ENCODE data around the gene RPRD1B.
"Not testable (repeated sequence)": the region's sequence is repeated elsewhere in the genome, so short reads cannot be mapped to it uniquely, and the experiment has no call there.

RPRD1B gene

DNA sequence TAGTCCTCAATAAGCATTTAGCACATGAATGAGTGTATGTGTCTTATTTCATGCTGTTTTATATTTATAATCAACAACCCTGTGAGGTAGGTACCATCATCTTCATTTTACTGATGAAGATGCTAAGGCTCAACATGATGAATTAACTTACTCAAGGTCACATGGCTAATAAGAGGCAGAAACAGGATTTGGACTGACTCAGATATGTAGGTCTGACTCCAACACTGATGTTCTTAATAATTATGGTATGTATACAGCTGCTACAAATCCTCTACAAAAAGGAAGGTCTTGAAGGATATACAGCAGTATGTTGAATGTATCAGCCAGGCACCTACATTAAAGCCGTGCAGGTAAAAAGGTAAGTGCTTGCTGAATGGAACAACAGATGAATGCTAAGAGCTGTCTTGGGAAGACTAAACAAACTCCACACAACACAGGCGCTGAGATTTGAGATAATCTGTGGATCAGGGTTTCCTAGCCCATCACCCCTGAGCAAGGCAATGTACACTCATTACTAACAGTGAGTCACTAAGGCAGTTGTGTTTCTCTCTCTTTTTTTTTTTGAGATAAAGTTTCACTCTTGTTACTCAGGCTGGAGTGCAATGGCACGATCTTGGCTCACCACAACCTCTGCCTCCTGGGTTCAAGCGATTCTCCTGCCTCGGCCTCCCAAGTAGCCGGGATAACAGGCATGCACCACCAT, 32.2 kb upstream of the RPRD1B start:
- DNase-seq (ENCODE audit: low read depth in 1 of 2, low spot score in 1 of 2), result no peak

DNA sequence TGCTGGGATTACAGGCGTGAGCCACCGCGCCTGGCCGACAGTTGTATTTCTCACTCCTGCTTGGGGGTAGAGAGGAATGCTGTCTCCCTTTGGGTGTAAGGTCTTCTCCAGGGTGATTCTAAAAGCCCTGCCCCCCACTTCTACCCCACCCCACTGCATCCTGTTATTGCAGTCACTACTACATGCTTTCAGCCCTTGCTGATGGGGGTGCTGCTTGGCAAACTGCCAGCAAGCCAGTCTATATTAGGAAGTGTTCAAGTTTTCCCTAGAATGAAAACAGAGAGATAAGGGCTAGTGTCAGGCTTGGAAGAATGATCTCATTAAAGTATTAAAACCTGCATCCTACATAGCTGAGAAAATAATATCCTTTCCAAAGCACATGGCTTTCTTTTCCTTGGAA, 31.6 kb upstream of the RPRD1B start:
- DNase-seq (ENCODE audit: low read depth in 1 of 2, low spot score in 1 of 2), result no peak

DNA sequence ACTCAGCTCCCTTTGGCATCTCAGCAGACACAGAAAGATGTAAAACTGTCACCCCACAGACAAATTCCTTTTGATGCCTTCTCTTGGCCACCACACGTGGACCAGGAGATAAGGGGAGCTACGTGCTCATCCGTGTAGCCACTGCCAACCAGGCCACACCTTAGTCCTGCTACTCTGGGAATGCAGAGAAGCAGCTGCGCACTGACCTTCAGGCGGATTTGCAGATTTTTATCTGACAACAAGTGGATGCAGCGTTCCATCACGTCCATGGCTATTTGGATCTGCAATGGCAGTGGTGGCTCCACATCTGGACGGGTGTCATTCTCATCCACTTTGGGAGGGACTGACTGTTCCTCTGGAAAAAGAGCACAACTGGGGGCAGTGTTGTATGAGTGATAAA, 31.1 kb upstream of the RPRD1B start:
- no peak for DNase-seq (ENCODE audit: low read depth in 1 of 2, low spot score in 1 of 2)

DNA sequence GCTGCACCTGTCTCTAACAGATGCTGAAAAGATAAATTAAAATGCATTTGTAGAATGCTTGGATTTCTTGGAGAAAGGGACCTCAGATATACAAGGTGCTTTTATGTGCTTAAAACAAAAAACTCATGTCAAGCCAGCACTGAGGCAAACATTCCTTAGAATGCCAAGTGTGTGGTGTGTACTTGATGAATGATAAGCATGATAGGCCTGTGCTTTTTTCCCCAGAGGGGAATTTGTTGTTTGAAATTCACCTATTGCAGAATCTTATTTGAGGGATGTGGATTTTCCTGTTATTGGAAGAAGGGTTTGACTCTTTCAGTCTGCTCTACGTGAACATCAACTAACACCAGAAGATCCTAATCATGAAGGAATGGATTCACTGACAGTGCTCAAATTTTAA, 29.1 kb upstream of the RPRD1B start:
- no peak for DNase-seq (ENCODE audit: low read depth in 1 of 2, low spot score in 1 of 2)

DNA sequence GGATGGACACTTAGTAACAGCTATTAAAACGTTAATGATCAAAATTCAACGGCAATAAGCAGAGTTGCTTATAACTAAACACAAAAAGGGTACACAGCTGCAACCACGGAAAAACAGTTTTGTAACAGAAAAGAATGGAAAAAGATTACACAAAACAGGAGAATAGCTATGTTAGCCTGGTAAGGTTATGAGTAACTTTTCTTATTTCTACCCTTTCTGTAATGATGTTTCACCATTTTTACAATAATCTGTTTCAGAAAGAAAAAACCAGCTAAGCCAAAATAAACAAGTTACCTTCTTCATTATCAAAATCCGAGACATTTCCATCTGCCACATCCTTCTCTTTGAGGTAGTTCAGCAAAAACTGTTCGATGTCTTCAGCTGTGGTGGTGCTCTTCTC, 27.6 kb upstream of the RPRD1B start:
- no peak for DNase-seq (ENCODE audit: low read depth in 1 of 2, low spot score in 1 of 2)

DNA sequence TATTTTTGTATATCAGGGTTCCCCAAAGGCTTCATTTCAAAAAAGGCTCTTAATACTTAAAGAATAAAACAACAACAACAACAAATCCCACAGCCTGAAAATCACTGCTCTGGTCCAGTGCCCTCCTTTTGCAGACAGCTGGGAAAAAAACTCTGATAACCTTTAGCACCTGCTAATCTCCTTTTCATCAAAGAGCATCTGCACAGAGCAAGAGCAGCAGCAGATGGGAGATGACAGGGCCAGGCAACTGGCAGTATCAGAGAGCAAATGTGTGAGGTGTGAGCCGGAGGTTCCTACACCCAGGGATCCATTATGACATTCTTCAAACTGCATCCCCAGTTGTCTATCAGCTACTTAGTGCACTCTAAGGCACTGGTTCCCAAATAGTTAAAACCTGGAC, 26.0 kb upstream of the RPRD1B start:
- no peak for DNase-seq (ENCODE audit: low read depth in 1 of 2, low spot score in 1 of 2)

DNA sequence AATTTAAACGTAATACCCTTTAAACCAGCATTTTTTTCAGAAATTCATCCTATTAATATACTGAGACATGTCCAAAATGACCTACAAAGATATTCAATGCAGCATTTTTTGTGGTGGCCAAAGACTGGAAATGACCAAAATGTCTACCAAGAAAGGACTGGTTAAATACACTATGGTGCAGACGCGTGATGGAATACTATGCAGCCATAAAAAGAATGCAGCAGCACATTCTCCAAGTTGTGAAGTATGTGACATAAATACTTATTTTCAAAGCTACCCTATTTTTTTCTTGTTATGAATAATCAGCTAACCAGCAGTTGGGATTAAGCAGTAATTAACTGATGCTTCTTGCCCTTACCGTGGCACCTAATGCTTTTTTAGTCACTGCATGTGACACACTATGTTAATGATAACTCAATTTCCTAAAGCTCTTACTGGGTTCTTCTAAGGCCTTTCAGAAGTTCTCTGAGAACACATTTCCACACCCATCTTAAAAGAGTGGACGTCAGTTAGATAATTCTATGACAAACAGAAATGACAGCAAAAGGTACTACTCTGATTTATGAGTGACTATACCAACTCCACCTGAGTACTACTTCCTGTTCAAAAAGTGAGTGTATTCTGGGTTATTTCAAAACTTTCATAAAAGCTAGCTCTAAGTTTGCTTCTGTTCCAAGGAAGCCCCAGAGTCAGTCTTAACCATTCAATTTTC, 25.2 kb upstream of the RPRD1B start:
- DNase-seq (ENCODE audit: low read depth in 1 of 2, low spot score in 1 of 2), result no peak

DNA sequence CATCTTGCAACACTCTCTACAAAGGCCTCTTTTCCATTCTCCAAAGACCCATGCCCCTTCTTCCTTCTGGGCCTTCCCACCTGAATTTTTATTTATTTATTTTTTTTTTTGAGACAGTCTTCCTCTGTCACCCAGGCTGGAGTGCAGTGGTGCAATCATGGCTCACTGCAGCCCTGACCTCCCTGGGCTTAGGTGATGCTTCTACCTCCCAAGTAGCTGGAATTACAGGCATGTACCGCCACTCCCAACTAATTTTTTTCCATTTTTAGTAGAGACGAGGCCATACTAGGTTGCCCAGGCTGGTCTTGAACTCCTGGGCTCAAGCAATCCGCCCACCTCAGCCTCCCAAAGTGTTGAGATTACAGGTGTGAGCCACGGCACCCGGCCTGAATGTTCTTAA, 24.1 kb upstream of the RPRD1B start:
- not testable (repeated sequence) for DNase-seq (ENCODE audit: low read depth in 1 of 2, low spot score in 1 of 2)

DNA sequence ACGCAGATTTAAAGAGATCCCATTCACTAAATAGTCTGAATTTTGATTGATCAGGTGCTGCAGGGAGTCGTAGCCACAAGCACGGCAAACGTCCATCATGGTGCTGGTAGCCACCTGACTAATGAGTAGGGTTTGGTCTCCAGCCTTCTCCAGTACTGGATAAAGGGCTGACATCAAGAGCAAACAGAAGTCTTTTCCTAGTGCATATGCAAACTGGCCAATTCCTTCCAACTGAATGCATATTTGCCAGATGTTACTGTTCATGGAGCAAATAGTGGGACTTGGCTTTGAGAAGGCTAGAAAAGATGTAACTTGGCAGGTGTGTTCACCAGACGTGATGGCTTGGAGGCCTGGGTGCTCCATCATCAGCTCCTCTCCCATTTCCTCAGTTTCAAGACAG, 21.9 kb upstream of the RPRD1B start:
- DNase-seq (ENCODE audit: low read depth in 1 of 2, low spot score in 1 of 2), result no peak

DNA sequence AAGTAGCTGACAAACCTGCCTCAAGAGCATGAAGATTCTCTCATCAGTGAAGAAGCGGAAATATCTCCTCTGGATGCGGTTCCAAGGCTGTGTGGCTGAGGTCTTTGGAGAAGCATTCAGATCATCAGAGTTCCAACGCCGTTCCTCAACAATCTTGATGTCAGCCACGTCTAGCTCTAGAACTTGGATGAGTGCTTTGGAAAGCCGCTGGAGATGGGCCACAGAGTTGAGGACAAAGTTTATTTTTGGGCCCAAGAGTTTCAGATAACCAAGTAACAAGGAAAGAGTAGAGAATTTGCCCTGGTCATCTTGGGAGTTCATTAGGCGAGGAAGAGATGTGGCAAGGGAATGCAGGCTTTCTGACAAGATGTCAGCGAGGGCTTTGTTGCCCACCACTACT, 21.2 kb upstream of the RPRD1B start:
- DNase-seq (ENCODE audit: low read depth in 1 of 2, low spot score in 1 of 2), result no peak

DNA sequence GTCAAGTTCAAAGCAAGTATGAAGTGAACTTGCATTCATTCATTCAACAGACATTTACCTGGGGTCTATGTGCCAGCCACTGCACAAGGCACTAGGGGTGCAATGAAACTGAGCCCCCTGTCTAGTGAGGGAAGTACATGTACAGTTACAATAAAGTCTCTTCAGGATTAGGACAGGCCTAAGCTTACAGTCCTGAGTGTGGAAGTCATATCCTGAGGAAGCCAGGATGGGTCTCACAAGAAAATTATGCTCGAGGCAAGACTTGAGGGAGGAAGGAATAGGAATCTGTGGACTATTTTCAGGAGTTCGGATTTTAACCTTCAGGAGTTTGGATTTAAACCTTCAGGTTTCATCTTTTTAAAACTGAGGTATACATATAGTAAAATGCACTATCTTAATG, 19.7 kb upstream of the RPRD1B start:
- DNase-seq (ENCODE audit: low read depth in 1 of 2, low spot score in 1 of 2), result no peak

DNA sequence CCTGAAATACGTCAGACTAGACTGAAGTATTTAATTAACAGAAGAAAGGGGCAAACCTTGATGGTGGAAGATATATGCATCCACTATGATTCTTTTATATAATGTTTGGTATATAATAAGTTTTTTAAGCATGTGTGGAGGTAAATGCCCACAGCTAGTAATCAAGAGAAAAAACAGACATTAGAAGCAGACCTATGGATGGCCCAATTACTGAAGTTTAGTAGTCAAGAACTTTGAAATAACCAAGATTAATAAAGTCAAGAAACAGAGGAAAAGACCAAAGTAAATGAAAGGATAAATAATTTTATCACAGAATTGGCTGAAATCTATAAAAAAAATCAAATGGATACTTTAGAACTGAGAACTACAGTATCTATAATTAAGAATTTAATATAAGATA, 15.6 kb upstream of the RPRD1B start:
- no peak for DNase-seq (ENCODE audit: low read depth in 1 of 2, low spot score in 1 of 2)

DNA sequence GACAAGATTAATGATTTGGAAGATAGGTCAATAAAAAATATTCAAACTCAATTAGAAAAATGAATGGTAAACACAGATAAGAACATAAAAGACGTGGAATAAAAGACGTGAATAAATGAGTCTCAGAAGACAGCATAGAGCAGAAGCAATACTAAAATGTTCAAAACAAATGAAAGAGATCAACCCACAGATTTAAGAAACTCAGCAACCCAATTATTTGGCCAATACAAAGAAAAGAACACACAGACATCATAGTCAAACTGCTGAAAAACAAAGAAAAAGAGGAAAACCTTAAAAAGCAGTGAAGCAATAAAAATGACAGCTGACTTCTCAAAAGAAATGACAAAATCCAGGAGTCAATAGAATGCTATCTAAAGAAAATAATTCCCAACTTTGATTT, 15.2 kb upstream of the RPRD1B start:
- DNase-seq (ENCODE audit: low read depth in 1 of 2, low spot score in 1 of 2), result no peak

DNA sequence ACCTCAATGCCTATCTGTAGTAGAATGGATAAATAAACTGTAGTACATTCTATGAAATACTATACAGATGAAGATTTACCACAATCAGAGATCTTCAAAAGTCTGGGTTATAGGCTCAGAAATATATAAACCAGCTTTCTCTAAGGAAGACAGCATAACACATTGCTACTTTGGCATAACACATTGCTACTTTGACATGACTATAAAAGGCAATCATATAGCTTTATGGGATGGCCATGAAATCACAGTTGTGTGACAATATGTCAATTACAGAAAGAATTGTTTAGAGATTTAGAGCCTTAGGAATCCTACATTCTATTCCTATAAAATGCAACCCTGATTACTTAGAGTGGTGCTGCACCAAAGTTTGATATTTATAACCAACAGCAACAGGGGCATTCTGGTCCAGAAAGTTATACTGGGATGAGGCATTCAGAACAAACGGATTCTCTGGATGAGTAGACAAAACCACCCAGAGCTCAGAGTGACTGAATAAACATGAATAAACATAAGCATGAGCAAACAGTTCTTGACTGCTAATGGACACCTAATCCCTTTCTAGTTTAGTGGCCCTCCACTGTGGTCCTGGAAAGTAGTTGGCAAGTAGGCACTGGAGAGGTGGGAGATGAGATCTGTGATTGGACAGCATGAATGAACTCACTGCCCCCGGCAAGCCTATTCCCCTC, 12.3 kb upstream of the RPRD1B start:
- no peak for DNase-seq (ENCODE audit: low read depth in 1 of 2, low spot score in 1 of 2)

DNA sequence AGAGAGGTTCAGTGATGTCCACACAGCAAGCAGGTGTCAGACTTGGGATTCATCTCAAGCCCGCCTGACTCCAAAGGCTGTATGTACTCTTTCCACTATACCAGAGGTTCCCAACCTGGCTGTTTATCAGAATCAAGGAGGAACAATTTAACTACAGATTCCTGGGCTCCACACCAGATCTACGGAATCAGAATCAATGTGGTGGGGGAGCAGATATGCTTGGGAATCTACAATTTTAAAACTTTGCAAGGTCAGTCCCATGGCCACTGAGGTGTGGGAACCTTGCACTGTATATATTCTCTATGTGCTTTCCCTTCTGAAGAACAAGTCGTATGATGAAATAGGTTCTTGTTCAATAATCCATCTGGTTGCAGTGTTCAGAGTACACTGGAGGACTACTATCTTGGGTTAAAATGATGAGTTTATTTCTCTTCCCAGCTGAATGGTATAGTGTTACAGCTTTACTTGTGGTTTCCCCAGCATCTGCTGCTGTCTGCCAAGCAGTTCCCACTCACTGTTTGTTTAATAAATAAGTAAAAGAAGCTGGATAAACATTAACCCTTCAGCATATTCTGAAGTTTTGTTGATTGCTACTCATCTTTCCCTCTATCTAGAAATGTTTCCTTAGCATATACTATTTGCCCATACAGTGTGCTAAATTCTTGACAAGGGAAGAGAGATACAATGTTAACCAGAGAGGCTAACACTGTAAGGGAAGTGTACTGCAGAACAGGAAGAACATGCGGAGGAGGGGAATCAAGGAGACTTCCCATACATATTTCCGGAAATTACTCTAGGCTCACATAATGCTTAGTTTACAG, 10.2 kb upstream of the RPRD1B start:
- DNase-seq (ENCODE audit: low read depth in 1 of 2, low spot score in 1 of 2), result no peak

DNA sequence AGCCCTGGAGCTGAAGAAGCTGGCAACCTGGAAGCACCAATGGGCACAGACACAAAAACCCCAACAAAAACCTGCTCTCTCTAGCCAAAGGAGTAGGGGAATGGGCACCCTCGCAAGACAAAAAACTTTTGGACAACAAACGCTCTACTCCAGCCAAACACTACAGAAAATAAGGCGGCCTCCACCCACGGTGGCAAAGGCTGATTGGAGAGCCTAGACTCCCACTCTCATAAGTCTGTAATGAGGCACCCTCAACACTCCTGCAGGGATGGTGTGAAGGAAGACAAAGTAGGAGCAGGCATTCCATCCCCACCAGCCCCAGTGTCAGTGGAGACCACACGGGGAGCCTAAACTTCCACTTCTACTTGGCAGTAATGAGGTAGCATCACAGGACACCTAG, 9.1 kb upstream of the RPRD1B start:
- DNase-seq (ENCODE audit: low read depth in 1 of 2, low spot score in 1 of 2), result no peak

DNA sequence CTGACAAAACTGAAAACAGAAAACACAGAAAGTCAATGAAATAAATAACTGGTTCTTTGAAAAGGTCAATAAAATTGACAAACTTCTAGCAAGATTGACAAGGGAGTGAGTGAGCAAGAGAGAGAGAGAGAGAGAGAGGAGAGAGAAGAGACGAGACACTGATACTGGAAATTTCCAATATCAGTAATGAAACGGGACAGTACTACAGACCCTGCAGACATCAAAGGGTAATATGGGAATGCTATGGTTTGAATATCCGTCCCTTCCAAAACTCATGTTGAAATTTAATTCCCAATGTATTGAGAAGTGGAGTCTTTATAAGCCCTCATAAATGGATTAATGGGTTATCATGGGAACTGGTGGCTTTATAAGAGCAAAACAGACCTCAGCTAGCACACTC, 4.1 kb upstream of the RPRD1B start:
- no peak for DNase-seq (ENCODE audit: low read depth in 1 of 2, low spot score in 1 of 2)

DNA sequence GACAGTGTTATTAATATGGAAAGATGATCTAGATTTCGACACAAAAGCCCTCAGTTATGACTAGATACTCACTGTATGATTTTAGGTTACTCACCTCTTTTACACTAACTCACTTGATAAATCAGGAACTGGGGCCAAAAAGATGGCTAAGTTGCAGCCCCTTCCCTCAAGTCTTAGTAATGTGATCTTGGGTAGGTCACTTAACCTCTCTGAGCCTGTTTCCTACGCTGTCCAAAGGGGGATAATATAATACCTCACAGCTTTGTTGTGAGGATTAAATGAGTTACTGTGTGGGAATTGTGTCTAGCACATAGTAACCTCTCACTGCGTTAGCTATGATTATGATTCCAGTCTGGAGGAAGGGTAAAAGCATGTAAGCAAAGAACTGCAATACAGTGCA, 1.6 kb upstream of the RPRD1B start:
- DNase-seq (ENCODE audit: low read depth in 1 of 2, low spot score in 1 of 2), result no peak

DNA sequence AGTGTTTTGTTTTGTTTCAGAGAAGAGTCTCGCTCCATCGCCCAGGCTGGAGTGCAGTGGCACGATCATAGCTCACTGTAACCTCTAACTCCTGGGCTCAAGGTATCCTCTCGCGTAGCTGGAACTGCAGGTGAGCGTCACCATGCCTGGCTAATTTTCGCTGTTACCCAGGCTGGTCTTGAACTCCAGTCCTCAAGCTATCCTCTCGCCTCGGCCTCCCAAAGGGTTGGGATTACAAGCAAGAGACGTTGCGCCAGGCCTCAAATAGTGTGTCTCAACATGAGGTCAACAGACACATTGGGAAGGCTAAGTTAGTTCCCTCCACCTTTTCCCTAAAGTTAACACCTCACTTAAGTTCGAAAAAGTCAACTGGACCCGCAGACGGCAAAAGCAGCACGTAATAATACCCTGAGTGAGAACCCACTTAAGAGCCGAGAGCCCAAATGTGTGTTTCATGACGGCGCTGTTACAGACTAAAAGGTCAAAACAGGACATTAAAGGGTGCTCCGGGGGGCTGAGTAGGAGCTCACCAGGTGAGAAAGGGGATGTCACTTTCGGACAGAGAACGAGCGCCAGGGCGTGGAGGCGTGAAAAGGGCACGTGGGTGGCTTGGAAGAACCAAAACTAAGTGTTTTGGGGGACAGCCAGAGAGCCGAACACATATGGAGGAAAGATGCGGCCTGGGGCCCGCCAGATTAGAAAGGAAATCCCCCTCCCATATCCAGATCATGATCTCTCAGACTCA, 789 bp upstream of the RPRD1B start:
- no peak for DNase-seq (ENCODE audit: low read depth in 1 of 2, low spot score in 1 of 2)

DNA sequence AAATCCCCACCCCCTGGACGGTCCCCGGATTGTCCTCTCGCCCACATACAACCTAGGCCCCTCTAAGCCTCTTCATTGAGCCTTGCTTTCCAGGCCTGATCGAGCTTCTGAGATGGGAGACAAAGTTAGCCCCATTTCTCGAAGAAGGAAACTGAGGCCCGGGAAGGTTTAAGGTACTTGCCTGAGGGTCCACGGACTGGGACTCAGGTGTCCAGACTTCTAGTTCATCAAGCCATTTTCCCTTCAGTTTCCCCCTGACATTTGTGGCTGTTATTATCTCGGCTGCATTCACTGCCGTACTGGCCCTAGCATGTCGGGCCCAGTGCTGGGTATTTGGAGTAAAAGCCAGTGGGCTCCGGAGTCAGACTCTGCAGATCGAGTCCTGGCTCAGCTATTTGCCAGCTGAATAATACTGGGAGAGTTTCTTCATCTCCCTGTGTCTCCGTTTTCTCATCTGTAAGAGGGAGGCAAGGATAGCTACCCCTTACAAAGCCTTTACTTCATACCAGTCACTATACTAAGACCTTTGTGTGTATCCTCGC, 633 bp downstream of the RPRD1B start:
- DNase-seq (ENCODE audit: low read depth in 1 of 2, low spot score in 1 of 2), result no peak

DNA sequence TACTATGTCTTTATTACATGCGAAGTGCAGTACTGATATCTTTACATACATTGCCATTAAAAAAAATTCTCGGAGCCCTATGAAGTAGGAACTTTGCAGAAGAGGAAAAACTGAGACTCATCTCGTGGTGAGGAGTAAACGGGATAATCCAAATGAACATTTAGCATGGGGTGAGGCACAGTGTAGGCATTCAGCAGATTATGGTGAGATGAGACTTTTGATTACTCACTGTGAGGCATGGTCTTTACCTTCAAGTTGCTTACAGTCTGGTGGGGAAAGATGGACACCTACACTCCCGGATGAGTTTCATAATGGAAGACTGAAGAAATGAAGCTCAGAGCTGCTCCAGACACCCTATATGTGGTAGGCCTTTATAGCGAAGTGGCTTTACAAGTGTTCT, 1.4 kb downstream of the RPRD1B start:
- no peak for DNase-seq (ENCODE audit: low read depth in 1 of 2, low spot score in 1 of 2)
